ENCODE results near the gene TRIP11.
A peak's percentile ranks its signal among the peaks of the same experiment; 100 is the strongest.
"Not testable (repeated sequence)": the region's sequence is repeated elsewhere in the genome, so short reads cannot be mapped to it uniquely, and the experiment has no call there.

TRIP11 gene

GRCh38 chr14:92039719-92040430, at the start of gene TRIP11:
Gene TRIP11, minus strand, starts transcription at chr14:92040059. Its CDS starts 374 bp downstream, at chr14:92039685.
- peak; percentile 85 to 89 for DNase-seq (ENCODE audit: low read depth in 1 of 2, low spot score in 1 of 2)

DNA sequence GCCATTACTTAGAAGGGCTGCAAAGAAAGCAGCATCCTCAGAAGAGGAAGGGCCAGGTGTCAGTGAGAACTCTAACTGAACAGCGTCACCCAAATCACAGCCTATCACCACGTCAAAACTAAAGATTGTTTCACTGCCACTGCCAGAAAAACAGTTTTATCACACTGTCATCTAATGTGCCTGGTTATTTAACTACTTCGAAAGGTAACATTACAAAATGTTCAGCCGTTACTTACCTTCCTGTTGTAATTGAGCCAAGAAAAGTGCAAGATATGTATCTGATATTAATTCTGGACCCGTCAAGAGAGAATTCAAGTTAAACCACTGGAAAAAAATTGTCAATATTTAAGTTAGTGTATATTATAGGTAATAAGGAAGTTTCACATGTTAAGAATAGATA, 48.6 kb upstream of the TRIP11 start:
- no peak for DNase-seq (ENCODE audit: low read depth in 1 of 2, low spot score in 1 of 2)

DNA sequence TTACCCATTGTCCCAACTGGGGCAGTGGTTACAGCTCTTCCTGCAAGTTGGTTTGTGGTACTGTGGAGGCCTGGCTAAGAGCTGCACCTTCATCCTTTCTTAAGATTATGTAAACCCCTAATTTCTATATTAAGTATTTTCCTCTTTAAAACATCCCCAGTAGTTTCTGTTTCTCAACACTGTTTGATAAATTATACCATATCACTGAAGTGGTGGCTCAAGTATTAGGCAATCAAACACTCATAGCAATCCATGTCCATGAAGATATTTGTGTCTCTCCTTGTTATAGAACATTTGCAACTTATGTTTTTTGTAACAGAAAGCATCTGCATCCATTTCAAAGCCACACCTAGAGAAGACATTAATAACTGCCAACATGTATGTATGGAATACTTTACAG, 34.7 kb upstream of the TRIP11 start:
- DNase-seq (ENCODE audit: low read depth in 1 of 2, low spot score in 1 of 2) = no peak

GRCh38 chr14:92058006-92058917, 18.4 kb upstream of the TRIP11 start:
- no peak for DNase-seq (ENCODE audit: low read depth in 1 of 2, low spot score in 1 of 2)

- DNase-seq (ENCODE audit: low read depth in 1 of 2, low spot score in 1 of 2) = no peak
These were observed 9.9 kb upstream of the TRIP11 start for GRCh38 chr14:92049781-92050180.

GRCh38 chr14:92049221-92049620, 9.4 kb upstream of the TRIP11 start:
- not testable (repeated sequence) for DNase-seq (ENCODE audit: low read depth in 1 of 2, low spot score in 1 of 2)

DNA sequence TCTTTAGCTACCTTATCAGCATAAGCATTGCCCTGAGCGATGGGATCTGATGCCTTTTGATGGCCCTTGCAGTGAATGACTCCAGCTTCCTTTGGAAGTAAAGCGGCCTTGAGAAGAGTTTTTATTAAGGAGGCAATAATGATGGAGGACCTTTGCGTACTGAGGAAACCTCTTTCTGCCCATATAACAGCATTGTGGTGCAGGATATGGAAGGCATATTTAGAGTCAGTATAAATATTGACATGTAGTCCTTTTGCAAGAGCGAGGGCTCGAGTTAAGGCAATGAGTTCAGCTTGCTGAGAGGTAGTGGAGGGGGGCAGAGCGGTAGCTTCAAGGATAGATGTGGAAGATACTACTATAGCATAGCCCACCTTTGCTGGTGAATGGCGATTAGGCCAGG, 6.0 kb upstream of the TRIP11 start:
- not testable (repeated sequence) for DNase-seq (ENCODE audit: low read depth in 1 of 2, low spot score in 1 of 2)

GRCh38 chr14:92041766-92042165, 1.9 kb upstream of the TRIP11 start:
- DNase-seq (ENCODE audit: low read depth in 1 of 2, low spot score in 1 of 2) = not testable (repeated sequence)

- no peak for DNase-seq (ENCODE audit: low read depth in 1 of 2, low spot score in 1 of 2)
These were observed 1.3 kb upstream of the TRIP11 start for GRCh38 chr14:92041203-92041602.

DNA sequence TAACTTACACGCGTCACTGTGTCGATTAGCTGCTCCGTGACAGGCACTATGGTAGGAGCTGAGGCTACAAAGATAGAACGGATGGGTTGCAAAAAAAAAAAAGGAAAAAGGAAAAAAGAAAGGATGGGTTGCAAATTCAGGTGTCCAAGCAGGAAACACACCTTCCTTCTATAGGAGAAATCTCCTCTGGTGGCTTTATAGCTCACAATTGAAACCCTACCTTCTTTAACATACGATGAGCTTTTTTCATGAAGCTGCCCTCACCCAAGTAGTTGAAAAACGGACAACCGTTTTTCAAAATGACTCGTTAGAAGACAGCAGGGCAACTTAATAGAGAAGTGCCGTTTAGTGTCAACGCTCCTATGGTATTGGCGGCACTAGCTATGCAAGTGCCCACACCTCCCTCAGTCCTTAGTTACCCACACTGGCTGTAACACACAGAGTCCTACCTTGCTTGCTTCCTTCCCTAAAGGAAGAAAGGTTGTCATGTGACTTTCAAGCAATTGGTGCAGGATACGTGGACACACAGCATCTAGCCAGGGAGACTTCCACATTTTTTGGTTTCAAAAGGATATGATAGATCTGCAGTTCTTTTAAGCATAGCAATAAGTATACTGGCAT, 682 bp upstream of the TRIP11 start:
- DNase-seq (ENCODE audit: low read depth in 1 of 2, low spot score in 1 of 2) = no peak

- no peak for DNase-seq (ENCODE audit: low read depth in 1 of 2, low spot score in 1 of 2)
These were observed 668 bp downstream of the TRIP11 start for GRCh38 chr14:92039063-92039718.

- no peak for DNase-seq (ENCODE audit: low read depth in 1 of 2, low spot score in 1 of 2)
These were observed 1.9 kb downstream of the TRIP11 start for GRCh38 chr14:92037989-92038388.

DNA sequence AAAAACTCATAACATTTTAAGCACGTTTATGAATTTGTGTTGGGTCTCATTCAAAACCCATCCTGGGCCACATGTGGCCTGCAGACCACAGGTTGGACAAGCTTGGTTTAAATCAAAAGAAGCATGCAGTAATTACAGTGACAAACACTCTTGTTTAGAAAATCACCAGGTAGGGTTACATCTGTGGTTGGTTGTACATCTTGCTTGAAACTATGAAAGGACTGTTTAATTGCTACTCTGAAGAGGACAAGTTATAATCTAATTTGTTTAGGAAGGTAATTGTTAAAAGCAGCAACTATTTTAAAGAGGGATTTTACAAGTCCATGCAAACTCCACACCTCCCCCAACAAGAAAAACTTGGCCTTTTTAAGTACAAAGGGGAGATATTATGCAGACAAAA, 4.0 kb downstream of the TRIP11 start:
- no peak for DNase-seq (ENCODE audit: low read depth in 1 of 2, low spot score in 1 of 2)

GRCh38 chr14:92033906-92034687, 5.8 kb downstream of the TRIP11 start:
- DNase-seq (ENCODE audit: low read depth in 1 of 2, low spot score in 1 of 2) = no peak

- DNase-seq (ENCODE audit: low read depth in 1 of 2, low spot score in 1 of 2) = no peak
These were observed 6.4 kb downstream of the TRIP11 start for GRCh38 chr14:92033433-92033832.

- DNase-seq (ENCODE audit: low read depth in 1 of 2, low spot score in 1 of 2) = no peak
These were observed 13.2 kb downstream of the TRIP11 start for GRCh38 chr14:92026548-92027190.

GRCh38 chr14:92022036-92022435, 17.8 kb downstream of the TRIP11 start:
- no peak for DNase-seq (ENCODE audit: low read depth in 1 of 2, low spot score in 1 of 2)

GRCh38 chr14:92021523-92021922, 18.3 kb downstream of the TRIP11 start:
- no peak for DNase-seq (ENCODE audit: low read depth in 1 of 2, low spot score in 1 of 2)

- DNase-seq (ENCODE audit: low read depth in 1 of 2, low spot score in 1 of 2) = no peak
These were observed 25.8 kb downstream of the TRIP11 start for GRCh38 chr14:92014040-92014439.

GRCh38 chr14:92012121-92012748, 27.6 kb downstream of the TRIP11 start:
- no peak for DNase-seq (ENCODE audit: low read depth in 1 of 2, low spot score in 1 of 2)
